Type B pancreatic cell (in vitro differentiated cells): Measurements from ENCODE around the gene ABCB6. TPM values are rescaled to one million over a fixed set of nuclear protein-coding genes. Genes with fewer than 3 reads are reported as not detected.

Source experiments
- DNase-seq: peaks from one replicate; pipeline ENCODE4 v3.0.0; 2021; ENCODE audit warnings: mixed read lengths; ENCODE audit not compliant: unreplicated experiment; ENCODE audit errors: extremely low spot score
- H3K27ac Mint-ChIP-seq: 2 replicates; pipeline ENCODE4 v1.8.0; 2021; ENCODE audit warnings: mild to moderate bottlenecking, mixed read lengths
- H3K27me3 Mint-ChIP-seq: 2 replicates; pipeline ENCODE4 v1.8.0; 2021; ENCODE audit warnings: mixed read lengths
- H3K36me3 Mint-ChIP-seq: 2 replicates; pipeline ENCODE4 v1.8.0; 2021; ENCODE audit warnings: mixed read lengths
- H3K4me1 Mint-ChIP-seq: one replicate; pipeline ENCODE4 v1.8.0; 2021; ENCODE audit warnings: mixed read lengths; ENCODE audit not compliant: unreplicated experiment
- H3K4me3 Mint-ChIP-seq: 2 replicates; pipeline ENCODE4 v1.8.0; 2021; ENCODE audit warnings: mild to moderate bottlenecking, mixed read lengths
- H3K9me3 Mint-ChIP-seq: 2 replicates; pipeline ENCODE4 v1.8.0; 2021; ENCODE audit warnings: mixed read lengths
- total RNA-seq: library from RNA; stranded (reverse); gene quantifications from 2 replicates; pipeline ENCODE4 v1.2.1, GENCODE V29; 2021; ENCODE audit warnings: low replicate concordance
- TF ChIP-seq, protein P1 (sequence below): fragments of 200-600 bp; sonication (generic); conservative IDR thresholded peaks from 2 replicates; pipeline ENCODE4 v1.5.0; 2021; ENCODE audit warnings: antibody characterized with exemption, mild to moderate bottlenecking

The ABCB6 gene
- total RNA-seq, 1 donor from 2014 or later: 40.4 TPM

DNA sequence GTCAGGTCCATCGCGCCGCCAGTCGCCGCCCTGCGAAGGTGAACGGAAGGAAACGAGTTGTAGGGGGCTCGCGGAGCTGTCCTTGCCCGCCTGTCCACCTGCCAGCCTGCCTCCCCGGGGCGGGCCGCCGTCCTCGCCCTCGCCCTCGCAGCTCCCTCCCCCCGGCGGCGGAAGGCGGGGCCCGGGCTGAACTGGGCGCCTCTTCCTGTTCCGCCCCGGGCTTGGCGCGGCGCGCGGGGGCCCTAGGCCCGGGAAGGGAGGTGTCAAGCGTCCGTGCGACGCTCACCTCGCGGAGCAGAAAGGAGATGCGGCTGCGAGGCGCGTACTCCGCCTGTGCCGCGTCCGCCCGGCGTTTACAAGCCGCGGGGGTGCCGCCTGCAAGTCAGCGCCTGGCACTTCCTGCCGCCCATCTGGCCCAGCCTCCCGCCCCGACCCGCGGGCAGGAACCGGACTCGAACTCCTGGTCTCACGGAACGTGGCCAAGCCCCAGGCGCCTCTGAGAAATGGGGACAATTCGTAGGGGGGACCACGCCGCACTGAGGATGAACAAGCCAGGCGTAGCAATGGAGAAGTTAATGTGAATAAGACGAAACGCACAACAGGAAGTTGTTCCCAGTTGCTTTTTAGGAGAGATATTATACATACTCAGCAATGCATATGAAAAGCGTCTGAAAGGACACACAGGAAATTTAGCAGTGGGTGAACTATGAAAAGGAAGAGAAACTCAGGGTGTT is 41.8 kb downstream of the ABCB6 start, which contains the start of gene CNPPD1:
CNPPD1 (minus strand) TSS at position 108 of the 734 bp plus-strand sequence; CDS start at position 11, 97 bp downstream.
- Mint-ChIP-seq H3K27me3 (no peaks in the 10 kb centered on the region), H3K27ac (peak within 1 kb of the TSS; percentile 99), H3K4me3 (peak within 1 kb of the TSS; percentile 96), H3K4me1 (peaks cover 13% of the 10 kb centered on the region), H3K9me3 (no peaks in the 10 kb centered on the region), H3K36me3 (peaks cover 11% of the 10 kb centered on the region)
- TF ChIP-seq, protein P1, sequence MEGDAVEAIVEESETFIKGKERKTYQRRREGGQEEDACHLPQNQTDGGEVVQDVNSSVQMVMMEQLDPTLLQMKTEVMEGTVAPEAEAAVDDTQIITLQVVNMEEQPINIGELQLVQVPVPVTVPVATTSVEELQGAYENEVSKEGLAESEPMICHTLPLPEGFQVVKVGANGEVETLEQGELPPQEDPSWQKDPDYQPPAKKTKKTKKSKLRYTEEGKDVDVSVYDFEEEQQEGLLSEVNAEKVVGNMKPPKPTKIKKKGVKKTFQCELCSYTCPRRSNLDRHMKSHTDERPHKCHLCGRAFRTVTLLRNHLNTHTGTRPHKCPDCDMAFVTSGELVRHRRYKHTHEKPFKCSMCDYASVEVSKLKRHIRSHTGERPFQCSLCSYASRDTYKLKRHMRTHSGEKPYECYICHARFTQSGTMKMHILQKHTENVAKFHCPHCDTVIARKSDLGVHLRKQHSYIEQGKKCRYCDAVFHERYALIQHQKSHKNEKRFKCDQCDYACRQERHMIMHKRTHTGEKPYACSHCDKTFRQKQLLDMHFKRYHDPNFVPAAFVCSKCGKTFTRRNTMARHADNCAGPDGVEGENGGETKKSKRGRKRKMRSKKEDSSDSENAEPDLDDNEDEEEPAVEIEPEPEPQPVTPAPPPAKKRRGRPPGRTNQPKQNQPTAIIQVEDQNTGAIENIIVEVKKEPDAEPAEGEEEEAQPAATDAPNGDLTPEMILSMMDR: no peak
- peak; percentile 87 for DNase-seq

DNA sequence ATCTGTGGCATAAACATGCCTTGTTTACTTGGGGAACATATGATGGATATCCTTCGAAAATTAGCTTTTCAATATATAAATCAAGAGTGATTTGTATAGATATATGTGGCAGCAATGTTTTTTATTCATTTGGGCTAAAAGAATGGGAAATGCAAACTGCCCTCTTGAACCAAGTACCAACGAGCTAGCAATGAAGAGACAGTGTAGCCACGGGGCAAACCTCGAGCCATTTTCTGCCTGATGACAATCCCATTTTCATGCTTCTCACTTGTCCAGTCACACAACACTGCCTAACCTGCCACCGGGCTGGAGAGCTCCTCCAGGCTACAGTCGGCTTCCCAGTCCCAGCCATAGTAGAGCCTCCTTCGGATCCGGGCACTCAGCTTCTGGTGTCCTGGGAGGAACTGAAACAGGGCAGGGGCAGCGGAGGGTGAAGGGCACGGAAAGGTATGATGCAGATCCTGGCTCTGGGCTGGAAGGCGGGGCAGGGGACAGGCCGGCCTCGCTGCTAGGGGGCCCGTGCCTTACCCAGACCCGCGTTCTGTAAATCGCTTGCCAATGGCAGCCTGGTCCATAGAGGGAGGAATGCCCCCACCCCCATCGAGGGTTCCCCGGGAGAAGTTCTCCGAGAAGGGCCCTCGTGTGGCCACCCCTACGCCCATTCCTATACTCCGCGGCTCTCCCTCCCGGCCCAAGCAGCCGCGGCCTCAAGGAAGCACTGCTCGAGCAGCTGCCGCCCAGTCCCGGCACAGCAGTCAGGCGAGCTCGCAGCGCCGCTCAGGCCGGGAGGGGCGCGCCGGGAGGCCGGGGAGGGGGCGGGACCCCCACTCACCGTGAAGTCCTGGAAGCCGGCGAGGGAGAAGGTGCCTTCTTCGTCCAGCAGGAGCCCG is 42.6 kb downstream of the ABCB6 start:
- Mint-ChIP-seq H3K27me3 (no peaks in the 10 kb centered on the region), H3K27ac (peak overlapping the region; percentile 85), H3K36me3 (peaks cover 17% of the 10 kb centered on the region), H3K4me1 (peaks cover 13% of the 10 kb centered on the region), H3K9me3 (no peaks in the 10 kb centered on the region), H3K4me3 (peak overlapping the region; percentile 96)
- TF ChIP-seq, protein P1: peak; percentile 34
- peak; percentile 75 for DNase-seq

DNA sequence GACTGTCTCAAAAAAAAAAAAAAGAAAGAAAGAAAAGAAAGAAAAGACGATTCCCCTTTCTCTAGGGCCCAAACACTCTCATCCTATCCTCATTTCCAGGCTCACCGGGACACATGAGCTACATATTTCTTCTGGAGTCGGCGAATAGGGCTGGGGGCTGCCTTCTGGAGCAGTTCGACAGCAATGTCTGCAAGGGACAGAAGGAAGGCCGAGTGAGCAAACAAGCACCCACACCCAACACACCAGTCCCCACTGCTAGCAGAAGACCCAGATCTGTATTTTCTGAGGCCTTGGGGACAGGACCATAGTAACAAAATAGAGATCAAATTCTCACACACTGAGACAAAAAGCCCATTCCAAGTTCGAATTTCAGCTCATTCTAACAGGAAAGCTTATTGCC is 43.3 kb downstream of the ABCB6 start:
- Mint-ChIP-seq H3K27ac (peak overlapping the region; percentile 85), H3K4me1 (peaks cover 13% of the 10 kb centered on the region), H3K9me3 (no peaks in the 10 kb centered on the region), H3K36me3 (peaks cover 10% of the 10 kb centered on the region), H3K27me3 (no peaks in the 10 kb centered on the region), H3K4me3 (peak overlapping the region; percentile 96)
- DNase-seq: no peak
- TF ChIP-seq, protein P1: no peak

DNA sequence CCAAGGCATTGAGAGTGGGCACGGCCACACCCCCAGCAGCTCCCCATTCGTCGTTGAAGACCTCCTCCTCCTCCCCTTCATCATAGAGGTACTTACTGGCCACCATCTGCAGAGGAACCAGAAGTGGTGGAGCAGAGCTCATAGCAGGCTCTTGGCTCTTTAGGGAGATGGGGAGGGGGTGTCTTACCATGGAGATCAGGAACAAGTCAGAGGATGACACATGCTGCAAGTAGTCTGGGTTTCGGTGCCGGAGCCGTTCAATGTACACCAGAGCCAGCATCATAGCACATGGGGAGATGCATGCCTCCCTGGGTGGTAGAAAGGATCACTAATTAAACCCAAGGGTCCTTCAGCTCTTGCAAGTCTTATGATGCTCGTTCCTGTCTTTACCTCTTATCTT is 44.0 kb downstream of the ABCB6 start:
- Mint-ChIP-seq H3K9me3 (no peaks in the 10 kb centered on the region), H3K27me3 (no peaks in the 10 kb centered on the region), H3K27ac (peak overlapping the region; percentile 14), H3K4me1 (peaks cover 13% of the 10 kb centered on the region), H3K36me3 (peaks cover 10% of the 10 kb centered on the region), H3K4me3 (no peak overlapping the region)
- TF ChIP-seq, protein P1: no peak
- DNase-seq: no peak

DNA sequence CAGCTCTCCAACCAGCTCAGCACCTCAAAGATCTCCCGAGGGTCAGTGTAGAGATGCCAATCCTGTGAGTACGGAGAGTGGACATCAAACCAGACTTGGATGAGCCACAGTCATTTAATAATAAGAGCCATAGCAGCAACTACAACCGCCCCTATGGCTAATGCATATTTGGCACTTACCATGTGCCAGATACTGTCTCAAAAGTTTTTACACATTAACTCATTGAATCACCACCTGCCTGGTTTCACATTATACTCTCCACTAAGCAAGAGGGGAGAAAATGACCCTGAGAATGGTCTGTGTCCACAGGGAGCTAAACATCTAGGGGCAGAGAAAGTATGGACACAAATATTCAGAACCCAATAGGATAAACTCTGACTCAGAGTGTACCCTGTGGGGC is 44.6 kb downstream of the ABCB6 start:
- DNase-seq: no peak
- H3K27me3 Mint-ChIP-seq: no peaks in the 10 kb centered on the region
- TF ChIP-seq, protein P1: no peak
- H3K36me3 Mint-ChIP-seq: peaks cover 10% of the 10 kb centered on the region
- peak overlapping the region; percentile 65 for H3K4me3 Mint-ChIP-seq
- H3K9me3 Mint-ChIP-seq: no peaks in the 10 kb centered on the region
- peak overlapping the region; percentile 14 for H3K27ac Mint-ChIP-seq
- H3K4me1 Mint-ChIP-seq: peaks cover 11% of the 10 kb centered on the region
